Measurements from ENCODE around the gene RPS6KA3. TPM values are rescaled to one million over a fixed set of nuclear protein-coding genes. Genes with fewer than 3 reads are reported as not detected.
"Not testable (repeated sequence)": the region's sequence is repeated elsewhere in the genome, so short reads cannot be mapped to it uniquely, and the experiment has no call there.

The RPS6KA3 gene
- polyA plus RNA-seq, 2 donors: 4.9 to 8.4 TPM

- Histone ChIP-seq H3K4me3 (ENCODE audit: low read depth in 1 of 2, low read length in 2 of 2) (peak within 1 kb of the TSS; percentile 76 to 87), H3K27ac (ENCODE audit: low read depth in 2 of 2, low read length in 1 of 2) (peak within 1 kb of the TSS; percentile 84 to 85), H3K36me3 (ENCODE audit: control insufficient read depth in 2 of 2, insufficient read depth in 2 of 2, low read length in 1 of 2) (no peaks in the 10 kb centered on the region), H3K9me3 (ENCODE audit: control insufficient read depth in 2 of 2, insufficient read depth in 1 of 2, low read depth in 1 of 2, low read length in 1 of 2) (no peaks in the 10 kb centered on the region), H3K4me1 (ENCODE audit: control insufficient read depth in 2 of 2, insufficient read depth in 2 of 2, low read length in 1 of 2) (no peaks in the 10 kb centered on the region), H3K27me3 (ENCODE audit: control insufficient read depth in 1 of 2, insufficient read depth in 2 of 2, low read length in 2 of 2) (no peaks in the 10 kb centered on the region)
- 2 to 3% methylated on average over 52 to 81 of the region's 82 CpGs for WGBS, 2 donors
These were observed 125.2 kb downstream of the RPS6KA3 start, which contains the start of gene EIF1AX for GRCh38 chrX:20141281-20142220. TSS of gene EIF1AX (minus strand) at chrX:20141838. CDS start at chrX:20141640, 198 bp downstream.

- no peaks in the 10 kb centered on the region for H3K9me3 ChIP-seq (ENCODE audit: control insufficient read depth in 2 of 2, insufficient read depth in 1 of 2, low read depth in 1 of 2, low read length in 1 of 2)
- peak overlapping the region in 1 of 2 donors; percentile 76 for H3K4me3 ChIP-seq (ENCODE audit: low read depth in 1 of 2, low read length in 2 of 2)
- H3K27me3 ChIP-seq (ENCODE audit: control insufficient read depth in 1 of 2, insufficient read depth in 2 of 2, low read length in 2 of 2): no peaks in the 10 kb centered on the region
- no peaks in the 10 kb centered on the region for H3K36me3 ChIP-seq (ENCODE audit: control insufficient read depth in 2 of 2, insufficient read depth in 2 of 2, low read length in 1 of 2)
- H3K4me1 ChIP-seq (ENCODE audit: control insufficient read depth in 2 of 2, insufficient read depth in 2 of 2, low read length in 1 of 2): no peaks in the 10 kb centered on the region
- H3K27ac ChIP-seq (ENCODE audit: low read depth in 2 of 2, low read length in 1 of 2): peak overlapping the region; percentile 31 to 67
- WGBS, 2 donors: 2 to 27% methylated on average over 3 of the region's 3 CpGs
These were observed 126.3 kb downstream of the RPS6KA3 start for GRCh38 chrX:20140420-20140819.

GRCh38 chrX:20139966-20140365, 126.7 kb downstream of the RPS6KA3 start:
- WGBS, 2 donors: 29 to 30% methylated on average over 2 of the region's 2 CpGs
- Histone ChIP-seq H3K9me3 (ENCODE audit: control insufficient read depth in 2 of 2, insufficient read depth in 1 of 2, low read depth in 1 of 2, low read length in 1 of 2) (no peaks in the 10 kb centered on the region), H3K36me3 (ENCODE audit: control insufficient read depth in 2 of 2, insufficient read depth in 2 of 2, low read length in 1 of 2) (no peaks in the 10 kb centered on the region), H3K4me1 (ENCODE audit: control insufficient read depth in 2 of 2, insufficient read depth in 2 of 2, low read length in 1 of 2) (no peaks in the 10 kb centered on the region), H3K27ac (ENCODE audit: low read depth in 2 of 2, low read length in 1 of 2) (no peak overlapping the region), H3K27me3 (ENCODE audit: control insufficient read depth in 1 of 2, insufficient read depth in 2 of 2, low read length in 2 of 2) (no peaks in the 10 kb centered on the region), H3K4me3 (ENCODE audit: low read depth in 1 of 2, low read length in 2 of 2) (peak overlapping the region in 1 of 2 donors; percentile 76)

- no peaks in the 10 kb centered on the region for H3K4me1 ChIP-seq (ENCODE audit: control insufficient read depth in 2 of 2, insufficient read depth in 2 of 2, low read length in 1 of 2)
- no peaks in the 10 kb centered on the region for H3K27me3 ChIP-seq (ENCODE audit: control insufficient read depth in 1 of 2, insufficient read depth in 2 of 2, low read length in 2 of 2)
- H3K36me3 ChIP-seq (ENCODE audit: control insufficient read depth in 2 of 2, insufficient read depth in 2 of 2, low read length in 1 of 2): peaks cover 0 to 4% of the 10 kb centered on the region in 2 donors
- no peaks in the 10 kb centered on the region for H3K9me3 ChIP-seq (ENCODE audit: control insufficient read depth in 2 of 2, insufficient read depth in 1 of 2, low read depth in 1 of 2, low read length in 1 of 2)
- H3K4me3 ChIP-seq (ENCODE audit: low read depth in 1 of 2, low read length in 2 of 2): no peak overlapping the region
- H3K27ac ChIP-seq (ENCODE audit: low read depth in 2 of 2, low read length in 1 of 2): no peak overlapping the region
- 77 to 81% methylated on average over 5 of the region's 5 CpGs for WGBS, 2 donors
These were observed 130.8 kb downstream of the RPS6KA3 start for GRCh38 chrX:20135944-20136343.

GRCh38 chrX:20132666-20133065, 134.0 kb downstream of the RPS6KA3 start:
- H3K27ac ChIP-seq (ENCODE audit: low read depth in 2 of 2, low read length in 1 of 2): no peak overlapping the region
- WGBS, 2 donors: 81 to 90% methylated on average over 1 of the region's 1 CpG
- H3K9me3 ChIP-seq (ENCODE audit: control insufficient read depth in 2 of 2, insufficient read depth in 1 of 2, low read depth in 1 of 2, low read length in 1 of 2): no peaks in the 10 kb centered on the region
- peaks cover 0 to 4% of the 10 kb centered on the region in 2 donors for H3K36me3 ChIP-seq (ENCODE audit: control insufficient read depth in 2 of 2, insufficient read depth in 2 of 2, low read length in 1 of 2)
- no peak overlapping the region for H3K4me3 ChIP-seq (ENCODE audit: low read depth in 1 of 2, low read length in 2 of 2)
- no peaks in the 10 kb centered on the region for H3K4me1 ChIP-seq (ENCODE audit: control insufficient read depth in 2 of 2, insufficient read depth in 2 of 2, low read length in 1 of 2)
- no peaks in the 10 kb centered on the region for H3K27me3 ChIP-seq (ENCODE audit: control insufficient read depth in 1 of 2, insufficient read depth in 2 of 2, low read length in 2 of 2)

- H3K4me1 ChIP-seq (ENCODE audit: control insufficient read depth in 2 of 2, insufficient read depth in 2 of 2, low read length in 1 of 2): no peaks in the 10 kb centered on the region
- peaks cover 0 to 4% of the 10 kb centered on the region in 2 donors for H3K36me3 ChIP-seq (ENCODE audit: control insufficient read depth in 2 of 2, insufficient read depth in 2 of 2, low read length in 1 of 2)
- H3K4me3 ChIP-seq (ENCODE audit: low read depth in 1 of 2, low read length in 2 of 2): no peak overlapping the region
- no peaks in the 10 kb centered on the region for H3K27me3 ChIP-seq (ENCODE audit: control insufficient read depth in 1 of 2, insufficient read depth in 2 of 2, low read length in 2 of 2)
- H3K27ac ChIP-seq (ENCODE audit: low read depth in 2 of 2, low read length in 1 of 2): no peak overlapping the region
- WGBS, 2 donors: 92 to 95% methylated on average over 1 of the region's 1 CpG
- H3K9me3 ChIP-seq (ENCODE audit: control insufficient read depth in 2 of 2, insufficient read depth in 1 of 2, low read depth in 1 of 2, low read length in 1 of 2): no peaks in the 10 kb centered on the region
These were observed 136.4 kb downstream of the RPS6KA3 start for GRCh38 chrX:20130357-20130756.

GRCh38 chrX:20129547-20129946, 137.2 kb downstream of the RPS6KA3 start:
- Histone ChIP-seq H3K36me3 (ENCODE audit: control insufficient read depth in 2 of 2, insufficient read depth in 2 of 2, low read length in 1 of 2) (peaks cover 0 to 4% of the 10 kb centered on the region in 2 donors), H3K27me3 (ENCODE audit: control insufficient read depth in 1 of 2, insufficient read depth in 2 of 2, low read length in 2 of 2) (no peaks in the 10 kb centered on the region), H3K9me3 (ENCODE audit: control insufficient read depth in 2 of 2, insufficient read depth in 1 of 2, low read depth in 1 of 2, low read length in 1 of 2) (no peaks in the 10 kb centered on the region), H3K4me3 (ENCODE audit: low read depth in 1 of 2, low read length in 2 of 2) (no peak overlapping the region), H3K4me1 (ENCODE audit: control insufficient read depth in 2 of 2, insufficient read depth in 2 of 2, low read length in 1 of 2) (no peaks in the 10 kb centered on the region), H3K27ac (ENCODE audit: low read depth in 2 of 2, low read length in 1 of 2) (no peak overlapping the region)
- WGBS, 2 donors: 86% methylated on average over 1 of the region's 1 CpG

GRCh38 chrX:20128670-20129069, 138.0 kb downstream of the RPS6KA3 start:
- Histone ChIP-seq H3K27ac (ENCODE audit: low read depth in 2 of 2, low read length in 1 of 2) (no peak overlapping the region), H3K9me3 (ENCODE audit: control insufficient read depth in 2 of 2, insufficient read depth in 1 of 2, low read depth in 1 of 2, low read length in 1 of 2) (no peaks in the 10 kb centered on the region), H3K27me3 (ENCODE audit: control insufficient read depth in 1 of 2, insufficient read depth in 2 of 2, low read length in 2 of 2) (no peaks in the 10 kb centered on the region), H3K4me1 (ENCODE audit: control insufficient read depth in 2 of 2, insufficient read depth in 2 of 2, low read length in 1 of 2) (no peaks in the 10 kb centered on the region), H3K4me3 (ENCODE audit: low read depth in 1 of 2, low read length in 2 of 2) (no peak overlapping the region), H3K36me3 (ENCODE audit: control insufficient read depth in 2 of 2, insufficient read depth in 2 of 2, low read length in 1 of 2) (peaks cover 0 to 4% of the 10 kb centered on the region in 2 donors)
- 44 to 65% methylated on average over 4 of the region's 4 CpGs for WGBS, 2 donors

GRCh38 chrX:20127440-20127839, 139.3 kb downstream of the RPS6KA3 start:
- not testable (repeated sequence) for H3K4me3 ChIP-seq (ENCODE audit: low read depth in 1 of 2, low read length in 2 of 2); H3K36me3 ChIP-seq (ENCODE audit: control insufficient read depth in 2 of 2, insufficient read depth in 2 of 2, low read length in 1 of 2); H3K4me1 ChIP-seq (ENCODE audit: control insufficient read depth in 2 of 2, insufficient read depth in 2 of 2, low read length in 1 of 2); H3K27ac ChIP-seq (ENCODE audit: low read depth in 2 of 2, low read length in 1 of 2); H3K27me3 ChIP-seq (ENCODE audit: control insufficient read depth in 1 of 2, insufficient read depth in 2 of 2, low read length in 2 of 2); H3K9me3 ChIP-seq (ENCODE audit: control insufficient read depth in 2 of 2, insufficient read depth in 1 of 2, low read depth in 1 of 2, low read length in 1 of 2)
- 1 to 8% methylated on average over 3 of the region's 3 CpGs for WGBS, 2 donors

GRCh38 chrX:20126833-20127232, 139.9 kb downstream of the RPS6KA3 start:
- not testable (repeated sequence) for H3K9me3 ChIP-seq (ENCODE audit: control insufficient read depth in 2 of 2, insufficient read depth in 1 of 2, low read depth in 1 of 2, low read length in 1 of 2); H3K27me3 ChIP-seq (ENCODE audit: control insufficient read depth in 1 of 2, insufficient read depth in 2 of 2, low read length in 2 of 2); H3K27ac ChIP-seq (ENCODE audit: low read depth in 2 of 2, low read length in 1 of 2); H3K4me1 ChIP-seq (ENCODE audit: control insufficient read depth in 2 of 2, insufficient read depth in 2 of 2, low read length in 1 of 2); H3K4me3 ChIP-seq (ENCODE audit: low read depth in 1 of 2, low read length in 2 of 2); H3K36me3 ChIP-seq (ENCODE audit: control insufficient read depth in 2 of 2, insufficient read depth in 2 of 2, low read length in 1 of 2)
- 50 to 71% methylated on average over 1 of the region's 1 CpG for WGBS, 2 donors

Data from esophagus (tissue), 2 donors.